Measurements from ENCODE around the gene MFAP2.

DNA sequence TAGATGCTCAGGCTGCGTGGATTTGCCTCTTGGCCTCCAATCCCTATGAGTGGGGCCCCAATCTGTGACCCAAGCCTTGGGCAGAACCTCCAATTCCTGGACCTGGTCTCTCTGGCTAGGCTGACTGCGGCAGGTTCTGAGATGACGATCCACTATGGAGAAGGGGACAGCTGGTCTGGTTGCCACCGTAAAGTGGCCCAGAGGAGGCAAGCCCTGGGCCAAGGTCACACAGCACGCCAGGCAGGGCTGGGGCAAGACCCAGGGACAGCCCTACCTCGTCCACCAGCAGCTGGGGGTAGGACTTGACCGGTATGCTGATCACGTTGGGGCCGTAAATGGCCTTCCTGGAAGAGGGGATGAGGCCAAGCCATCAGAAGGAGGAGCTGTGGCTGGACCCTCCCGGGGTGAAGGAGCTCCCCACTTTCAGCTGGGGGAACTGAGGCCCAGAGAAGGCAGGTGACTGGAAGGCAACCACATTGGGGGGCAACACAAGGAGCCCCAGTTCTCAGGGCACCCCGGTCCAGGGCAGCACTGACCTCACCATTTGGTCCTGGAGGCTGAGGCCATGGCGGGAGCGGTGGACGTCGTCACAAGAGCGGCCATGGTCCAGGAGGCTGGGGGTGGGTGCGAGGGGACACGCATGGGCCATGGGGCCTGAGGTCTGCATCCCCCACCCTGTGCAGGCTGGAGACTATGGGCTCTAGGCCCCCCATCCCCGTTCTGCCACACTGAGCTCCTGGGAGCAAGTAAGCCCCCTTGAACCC is 21.5 kb upstream of the MFAP2 start:
- TF ChIP-seq ZNF791 (tag by site-specific recombination; IDR thresholded peaks at IDR 0.05) (no peak), ZNF24 (tag by site-specific recombination; IDR thresholded peaks at IDR 0.05) (no peak), OSR2 (tag by site-specific recombination; IDR thresholded peaks at IDR 0.05) (no peak), REPIN1 (tag by site-specific recombination; IDR thresholded peaks at IDR 0.05; ENCODE audit: low read depth) (no peak), ZNF670 (tag by site-specific recombination; IDR thresholded peaks at IDR 0.05; ENCODE audit: low read depth) (no peak)
- TF ChIP-seq, protein P1, sequence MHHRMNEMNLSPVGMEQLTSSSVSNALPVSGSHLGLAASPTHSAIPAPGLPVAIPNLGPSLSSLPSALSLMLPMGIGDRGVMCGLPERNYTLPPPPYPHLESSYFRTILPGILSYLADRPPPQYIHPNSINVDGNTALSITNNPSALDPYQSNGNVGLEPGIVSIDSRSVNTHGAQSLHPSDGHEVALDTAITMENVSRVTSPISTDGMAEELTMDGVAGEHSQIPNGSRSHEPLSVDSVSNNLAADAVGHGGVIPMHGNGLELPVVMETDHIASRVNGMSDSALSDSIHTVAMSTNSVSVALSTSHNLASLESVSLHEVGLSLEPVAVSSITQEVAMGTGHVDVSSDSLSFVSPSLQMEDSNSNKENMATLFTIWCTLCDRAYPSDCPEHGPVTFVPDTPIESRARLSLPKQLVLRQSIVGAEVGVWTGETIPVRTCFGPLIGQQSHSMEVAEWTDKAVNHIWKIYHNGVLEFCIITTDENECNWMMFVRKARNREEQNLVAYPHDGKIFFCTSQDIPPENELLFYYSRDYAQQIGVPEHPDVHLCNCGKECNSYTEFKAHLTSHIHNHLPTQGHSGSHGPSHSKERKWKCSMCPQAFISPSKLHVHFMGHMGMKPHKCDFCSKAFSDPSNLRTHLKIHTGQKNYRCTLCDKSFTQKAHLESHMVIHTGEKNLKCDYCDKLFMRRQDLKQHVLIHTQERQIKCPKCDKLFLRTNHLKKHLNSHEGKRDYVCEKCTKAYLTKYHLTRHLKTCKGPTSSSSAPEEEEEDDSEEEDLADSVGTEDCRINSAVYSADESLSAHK (tag by site-specific recombination; IDR thresholded peaks at IDR 0.05) = no peak
- TF ChIP-seq, protein P2, sequence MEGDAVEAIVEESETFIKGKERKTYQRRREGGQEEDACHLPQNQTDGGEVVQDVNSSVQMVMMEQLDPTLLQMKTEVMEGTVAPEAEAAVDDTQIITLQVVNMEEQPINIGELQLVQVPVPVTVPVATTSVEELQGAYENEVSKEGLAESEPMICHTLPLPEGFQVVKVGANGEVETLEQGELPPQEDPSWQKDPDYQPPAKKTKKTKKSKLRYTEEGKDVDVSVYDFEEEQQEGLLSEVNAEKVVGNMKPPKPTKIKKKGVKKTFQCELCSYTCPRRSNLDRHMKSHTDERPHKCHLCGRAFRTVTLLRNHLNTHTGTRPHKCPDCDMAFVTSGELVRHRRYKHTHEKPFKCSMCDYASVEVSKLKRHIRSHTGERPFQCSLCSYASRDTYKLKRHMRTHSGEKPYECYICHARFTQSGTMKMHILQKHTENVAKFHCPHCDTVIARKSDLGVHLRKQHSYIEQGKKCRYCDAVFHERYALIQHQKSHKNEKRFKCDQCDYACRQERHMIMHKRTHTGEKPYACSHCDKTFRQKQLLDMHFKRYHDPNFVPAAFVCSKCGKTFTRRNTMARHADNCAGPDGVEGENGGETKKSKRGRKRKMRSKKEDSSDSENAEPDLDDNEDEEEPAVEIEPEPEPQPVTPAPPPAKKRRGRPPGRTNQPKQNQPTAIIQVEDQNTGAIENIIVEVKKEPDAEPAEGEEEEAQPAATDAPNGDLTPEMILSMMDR (tag by site-specific recombination; IDR thresholded peaks at IDR 0.05) = no peak
- TF ChIP-seq, protein P3, sequence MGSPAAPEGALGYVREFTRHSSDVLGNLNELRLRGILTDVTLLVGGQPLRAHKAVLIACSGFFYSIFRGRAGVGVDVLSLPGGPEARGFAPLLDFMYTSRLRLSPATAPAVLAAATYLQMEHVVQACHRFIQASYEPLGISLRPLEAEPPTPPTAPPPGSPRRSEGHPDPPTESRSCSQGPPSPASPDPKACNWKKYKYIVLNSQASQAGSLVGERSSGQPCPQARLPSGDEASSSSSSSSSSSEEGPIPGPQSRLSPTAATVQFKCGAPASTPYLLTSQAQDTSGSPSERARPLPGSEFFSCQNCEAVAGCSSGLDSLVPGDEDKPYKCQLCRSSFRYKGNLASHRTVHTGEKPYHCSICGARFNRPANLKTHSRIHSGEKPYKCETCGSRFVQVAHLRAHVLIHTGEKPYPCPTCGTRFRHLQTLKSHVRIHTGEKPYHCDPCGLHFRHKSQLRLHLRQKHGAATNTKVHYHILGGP (tag by site-specific recombination; IDR thresholded peaks at IDR 0.05) = no peak
- TF ChIP-seq, protein P4, sequence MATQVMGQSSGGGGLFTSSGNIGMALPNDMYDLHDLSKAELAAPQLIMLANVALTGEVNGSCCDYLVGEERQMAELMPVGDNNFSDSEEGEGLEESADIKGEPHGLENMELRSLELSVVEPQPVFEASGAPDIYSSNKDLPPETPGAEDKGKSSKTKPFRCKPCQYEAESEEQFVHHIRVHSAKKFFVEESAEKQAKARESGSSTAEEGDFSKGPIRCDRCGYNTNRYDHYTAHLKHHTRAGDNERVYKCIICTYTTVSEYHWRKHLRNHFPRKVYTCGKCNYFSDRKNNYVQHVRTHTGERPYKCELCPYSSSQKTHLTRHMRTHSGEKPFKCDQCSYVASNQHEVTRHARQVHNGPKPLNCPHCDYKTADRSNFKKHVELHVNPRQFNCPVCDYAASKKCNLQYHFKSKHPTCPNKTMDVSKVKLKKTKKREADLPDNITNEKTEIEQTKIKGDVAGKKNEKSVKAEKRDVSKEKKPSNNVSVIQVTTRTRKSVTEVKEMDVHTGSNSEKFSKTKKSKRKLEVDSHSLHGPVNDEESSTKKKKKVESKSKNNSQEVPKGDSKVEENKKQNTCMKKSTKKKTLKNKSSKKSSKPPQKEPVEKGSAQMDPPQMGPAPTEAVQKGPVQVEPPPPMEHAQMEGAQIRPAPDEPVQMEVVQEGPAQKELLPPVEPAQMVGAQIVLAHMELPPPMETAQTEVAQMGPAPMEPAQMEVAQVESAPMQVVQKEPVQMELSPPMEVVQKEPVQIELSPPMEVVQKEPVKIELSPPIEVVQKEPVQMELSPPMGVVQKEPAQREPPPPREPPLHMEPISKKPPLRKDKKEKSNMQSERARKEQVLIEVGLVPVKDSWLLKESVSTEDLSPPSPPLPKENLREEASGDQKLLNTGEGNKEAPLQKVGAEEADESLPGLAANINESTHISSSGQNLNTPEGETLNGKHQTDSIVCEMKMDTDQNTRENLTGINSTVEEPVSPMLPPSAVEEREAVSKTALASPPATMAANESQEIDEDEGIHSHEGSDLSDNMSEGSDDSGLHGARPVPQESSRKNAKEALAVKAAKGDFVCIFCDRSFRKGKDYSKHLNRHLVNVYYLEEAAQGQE (tag by site-specific recombination; IDR thresholded peaks at IDR 0.05) = no peak

Measured in HEK293 (cell line).